Measurements from ENCODE around the gene MYL6.
A peak's percentile ranks its signal among the peaks of the same experiment; 100 is the strongest.
"Not testable (repeated sequence)": the region's sequence is repeated elsewhere in the genome, so short reads cannot be mapped to it uniquely, and the experiment has no call there.

The MYL6 gene

DNA sequence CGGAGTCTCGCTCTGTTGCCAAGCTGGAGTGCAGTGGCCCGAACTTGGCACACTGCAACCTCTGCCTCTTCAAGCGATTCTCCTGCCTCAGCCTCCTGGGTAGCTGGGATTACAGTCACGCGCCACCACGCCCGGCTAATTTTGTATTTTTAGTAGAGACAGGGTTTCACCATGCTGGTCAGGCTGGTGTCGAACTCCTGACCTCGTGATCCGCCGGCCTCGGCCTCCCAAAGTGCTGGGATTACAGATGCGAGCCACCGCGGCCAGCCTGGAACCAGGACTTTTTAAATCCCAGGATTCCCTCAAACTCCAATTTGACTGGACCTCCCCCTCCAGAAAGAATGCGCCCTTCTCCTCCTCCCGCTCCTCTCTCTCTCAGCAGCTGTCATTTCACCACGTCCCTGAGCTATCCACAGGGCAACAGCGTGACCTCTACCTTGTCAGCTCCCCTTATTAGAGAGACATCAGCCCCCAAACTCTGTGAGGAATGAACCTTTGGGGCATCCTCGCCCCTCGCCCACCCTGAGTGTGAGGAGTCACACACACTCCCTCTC is 28.1 kb upstream of the MYL6 start:
- DNase-seq = no peak

DNA sequence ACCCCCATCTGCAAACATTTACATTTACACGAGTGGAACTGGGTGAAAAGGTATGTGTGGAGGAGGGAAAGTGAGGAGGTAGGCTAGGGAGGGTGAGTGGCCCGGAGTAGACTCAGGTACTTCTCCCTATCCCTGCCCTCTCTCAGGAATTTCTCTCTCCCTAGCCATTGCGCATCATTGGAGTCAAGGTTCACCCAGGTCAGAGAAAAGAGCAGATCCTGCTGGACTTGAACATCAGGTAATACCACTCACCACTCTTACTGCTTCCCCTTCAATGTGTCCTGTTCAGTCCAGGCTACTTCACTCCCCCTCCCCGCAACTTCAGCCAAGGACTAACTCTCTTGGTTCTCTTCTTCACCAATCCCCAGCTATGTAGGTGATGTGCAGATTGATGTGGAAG is 27.3 kb upstream of the MYL6 start:
- no peak for DNase-seq

DNA sequence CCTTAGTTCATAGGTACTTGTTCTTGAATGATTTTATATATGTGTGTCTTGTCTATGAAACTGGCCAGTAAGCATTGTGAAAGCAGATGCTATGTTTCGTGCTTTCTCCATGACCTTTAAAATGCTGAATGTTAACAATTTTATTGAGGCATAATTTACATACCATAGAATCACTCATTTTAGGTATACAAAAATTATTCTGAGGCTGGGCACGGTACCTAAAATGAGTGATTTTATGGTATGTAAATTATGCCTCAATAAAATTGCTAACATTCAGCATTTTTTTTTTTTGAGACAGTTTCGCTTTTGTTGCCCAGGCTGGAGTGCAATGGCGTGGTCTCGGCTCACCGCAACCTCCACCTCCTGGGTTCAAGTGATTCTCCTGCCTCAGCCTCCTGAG is 23.3 kb upstream of the MYL6 start:
- no peak for DNase-seq

DNA sequence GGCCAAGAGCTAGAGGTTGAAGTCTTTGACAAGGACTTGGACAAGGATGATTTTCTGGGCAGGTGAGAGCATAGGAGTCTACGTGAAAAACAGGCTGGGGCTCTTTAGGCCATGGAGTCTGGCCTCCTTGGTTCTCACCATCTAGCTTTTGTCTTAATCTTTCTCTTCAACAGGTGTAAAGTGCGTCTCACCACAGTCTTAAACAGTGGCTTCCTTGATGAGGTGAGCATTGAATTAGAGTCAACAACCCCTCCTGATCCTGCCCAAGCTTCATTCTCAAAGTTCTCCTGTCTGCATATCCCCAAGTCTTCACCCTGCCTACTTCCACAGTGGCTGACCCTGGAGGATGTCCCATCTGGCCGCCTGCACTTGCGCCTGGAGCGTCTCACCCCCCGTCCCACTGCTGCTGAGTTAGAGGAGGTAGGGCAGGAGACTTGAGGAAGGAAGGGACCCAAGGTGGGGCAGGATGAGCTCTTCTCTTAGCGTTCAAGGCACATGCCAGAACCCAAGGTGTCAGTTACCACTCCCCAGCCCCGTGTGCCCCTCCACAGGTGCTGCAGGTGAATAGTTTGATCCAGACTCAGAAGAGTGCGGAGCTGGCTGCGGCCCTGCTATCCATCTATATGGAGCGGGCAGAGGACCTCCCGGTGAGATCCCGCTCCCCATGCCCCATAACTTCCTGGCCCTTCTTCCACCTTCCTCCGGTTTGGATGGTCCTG is 20.1 kb upstream of the MYL6 start:
- DNase-seq = no peak

DNA sequence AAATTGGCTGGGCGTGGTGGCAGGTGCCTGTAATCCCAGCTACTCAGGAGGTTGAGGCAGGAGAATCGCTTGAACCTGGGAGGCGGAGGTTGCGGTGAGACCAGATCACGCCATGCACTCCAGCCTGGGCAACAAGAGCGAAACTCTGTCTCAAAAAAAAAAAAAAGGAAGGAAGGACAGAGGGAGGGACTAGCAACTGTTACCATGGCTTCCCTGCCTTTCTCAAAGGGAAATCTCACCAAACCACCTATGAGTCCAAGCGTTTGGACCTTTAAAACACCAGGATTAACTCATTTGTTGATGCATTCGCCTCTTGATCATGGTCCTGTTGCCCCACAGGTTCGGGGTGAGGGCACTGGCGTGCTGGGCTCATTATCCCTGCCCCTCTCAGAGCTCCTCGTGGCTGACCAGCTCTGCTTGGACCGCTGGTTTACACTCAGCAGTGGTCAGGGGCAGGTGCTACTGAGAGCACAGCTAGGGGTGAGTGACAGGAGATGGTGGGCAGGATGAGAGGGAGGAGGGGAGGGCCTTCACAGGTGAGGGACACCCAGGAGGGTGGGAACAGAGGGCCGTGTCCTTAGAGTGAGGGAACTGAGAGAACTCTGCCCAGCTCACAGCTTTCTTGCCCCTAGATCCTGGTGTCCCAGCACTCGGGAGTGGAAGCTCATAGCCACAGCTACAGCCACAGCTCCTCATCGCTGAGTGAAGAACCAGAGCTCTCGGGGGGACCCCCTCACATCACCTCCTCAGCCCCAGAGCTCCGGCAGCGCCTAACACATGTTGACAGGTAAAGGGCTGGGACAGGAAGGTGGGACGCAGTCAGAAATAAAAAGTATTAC is 16.0 kb upstream of the MYL6 start:
- DNase-seq = no peak

DNA sequence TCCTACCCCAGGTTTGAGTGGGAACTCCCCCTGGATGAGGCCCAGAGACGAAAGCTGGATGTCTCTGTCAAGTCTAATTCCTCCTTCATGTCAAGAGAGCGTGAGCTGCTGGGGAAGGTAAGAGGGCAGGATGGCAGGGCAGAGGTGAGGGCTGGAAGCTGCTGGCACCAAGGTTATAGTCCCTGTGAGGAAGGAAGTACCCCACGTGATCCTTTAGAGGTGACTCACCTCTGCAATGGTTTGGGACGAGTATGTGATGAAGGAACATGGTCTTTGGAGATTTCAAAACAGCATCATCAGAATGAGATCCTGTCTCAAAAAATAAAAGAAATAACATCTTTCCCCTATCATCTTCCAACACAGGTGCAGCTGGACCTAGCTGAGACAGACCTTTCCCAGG is 14.9 kb upstream of the MYL6 start:
- DNase-seq = no peak

DNA sequence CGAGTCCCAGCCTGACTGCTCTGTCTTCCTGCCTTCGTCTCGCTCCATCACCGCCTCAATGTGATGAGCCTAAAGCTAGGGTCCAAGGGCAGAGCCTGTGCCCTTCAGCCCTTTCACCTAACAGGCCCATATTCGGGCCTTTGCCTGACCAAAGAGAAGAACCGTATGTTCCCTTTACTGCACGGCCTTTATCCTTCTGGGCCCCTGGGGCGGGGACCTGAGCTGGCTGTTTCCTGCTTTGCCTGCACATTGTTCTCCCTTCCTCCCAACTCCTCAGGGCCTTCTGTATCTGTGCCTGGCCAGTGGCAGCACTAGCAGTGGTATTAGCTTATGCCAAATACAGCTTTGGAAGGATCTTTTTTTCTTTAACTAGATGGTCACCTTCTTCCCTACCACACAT is 14.3 kb upstream of the MYL6 start:
- no peak for DNase-seq

DNA sequence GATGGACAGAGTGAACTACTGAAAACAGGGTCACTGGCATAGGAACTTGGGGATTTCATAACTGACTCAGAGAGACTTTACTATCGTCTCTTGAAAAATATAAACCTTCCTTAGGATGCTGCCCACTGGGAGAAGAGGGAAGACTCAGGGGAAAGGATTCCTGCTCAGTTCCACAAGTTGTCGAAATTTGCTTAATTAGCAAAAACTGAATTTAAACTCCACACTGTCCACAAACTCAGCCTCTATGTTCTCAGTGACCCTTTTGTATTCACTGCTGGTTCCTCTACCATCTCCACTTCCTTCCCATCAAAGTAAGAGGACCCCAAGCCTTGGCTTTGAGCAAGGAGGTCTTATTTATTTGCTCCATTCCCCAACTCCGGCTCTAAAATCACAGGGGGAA is 12.9 kb upstream of the MYL6 start:
- DNase-seq = no peak

DNA sequence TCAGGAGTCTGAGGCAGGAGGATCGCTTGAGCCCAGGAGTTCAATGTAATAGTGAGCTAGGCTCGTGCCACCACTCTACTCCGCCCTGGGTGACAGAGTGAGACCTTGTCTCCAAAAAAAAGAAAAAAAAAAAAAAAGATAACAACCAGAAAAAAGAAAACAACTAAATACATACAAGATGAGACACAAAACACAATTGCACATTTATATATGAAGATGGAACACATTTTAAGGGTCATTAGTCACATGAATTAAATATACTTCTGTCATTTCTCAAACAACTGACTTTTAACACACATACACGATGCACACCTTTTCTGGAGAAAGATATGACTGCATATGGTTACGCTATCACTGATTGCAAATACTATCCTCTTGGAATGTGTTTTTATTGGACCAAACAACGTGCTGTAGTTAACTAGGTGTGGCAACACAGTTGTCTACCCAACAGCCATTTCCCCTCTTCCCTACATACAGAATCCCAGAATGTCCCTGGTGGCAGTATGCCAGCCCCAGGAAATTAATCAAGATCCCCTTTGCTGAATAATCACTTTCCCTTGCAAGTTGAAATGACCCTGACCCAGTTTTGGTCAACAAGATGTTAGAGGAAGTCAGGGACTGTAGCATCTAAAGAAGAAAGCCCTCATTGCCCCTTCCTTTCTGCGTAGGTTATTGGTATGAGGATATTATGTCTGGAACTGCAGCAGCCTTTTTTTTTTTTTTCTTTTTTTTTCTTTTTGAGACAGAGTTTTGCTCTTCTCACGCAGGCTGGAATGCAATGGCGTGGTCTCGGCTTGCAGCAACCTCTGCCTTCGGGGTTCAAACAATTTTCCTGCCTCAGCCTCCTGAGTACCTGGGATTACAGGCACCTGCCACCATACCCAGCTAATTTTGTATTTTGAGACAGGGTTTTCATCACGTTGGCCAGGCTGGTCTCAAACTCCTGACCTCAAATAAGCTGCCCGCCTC is 11.4 kb upstream of the MYL6 start:
- DNase-seq = no peak

DNA sequence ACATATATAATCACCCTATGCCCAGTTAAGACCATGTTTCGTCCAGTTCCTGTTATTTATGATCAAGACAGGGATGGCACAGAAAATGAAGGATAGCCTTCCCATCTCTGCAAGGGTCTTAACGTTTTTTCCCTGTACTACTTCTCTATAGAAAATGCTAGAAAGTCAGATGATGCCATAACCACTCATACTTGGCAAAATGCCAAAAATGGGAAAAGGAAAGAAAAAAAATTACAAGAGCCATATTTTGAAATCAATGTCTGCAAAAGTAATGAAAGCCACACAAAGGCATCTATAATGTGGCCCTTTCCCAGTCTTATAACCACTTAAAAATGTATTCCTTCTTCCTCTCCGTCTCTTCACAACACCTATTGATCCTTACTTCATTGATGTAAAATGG is 7.6 kb upstream of the MYL6 start:
- no peak for DNase-seq

DNA sequence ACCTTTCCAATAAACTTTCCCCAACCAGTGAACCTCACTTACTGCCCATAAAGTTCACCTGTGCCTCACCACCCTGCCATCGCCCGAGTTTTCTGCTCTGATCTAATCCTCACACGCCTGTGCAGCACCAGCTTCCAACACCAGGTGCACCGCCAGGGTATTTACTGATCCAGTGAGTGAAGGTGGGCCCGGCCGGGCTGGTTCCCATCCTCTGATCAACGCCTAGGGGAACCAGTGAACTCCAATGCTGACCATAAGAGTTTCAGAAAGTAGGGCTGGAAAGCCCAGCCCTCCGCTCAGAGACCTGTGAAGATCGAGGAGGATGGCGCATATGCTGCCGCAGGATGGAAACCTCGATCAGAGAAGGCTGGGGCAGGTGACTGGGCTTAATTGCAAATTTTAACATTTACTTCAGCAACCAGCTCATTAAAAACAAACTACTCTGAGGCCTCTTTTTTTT is 6.5 kb upstream of the MYL6 start:
- DNase-seq = peak; percentile 67

DNA sequence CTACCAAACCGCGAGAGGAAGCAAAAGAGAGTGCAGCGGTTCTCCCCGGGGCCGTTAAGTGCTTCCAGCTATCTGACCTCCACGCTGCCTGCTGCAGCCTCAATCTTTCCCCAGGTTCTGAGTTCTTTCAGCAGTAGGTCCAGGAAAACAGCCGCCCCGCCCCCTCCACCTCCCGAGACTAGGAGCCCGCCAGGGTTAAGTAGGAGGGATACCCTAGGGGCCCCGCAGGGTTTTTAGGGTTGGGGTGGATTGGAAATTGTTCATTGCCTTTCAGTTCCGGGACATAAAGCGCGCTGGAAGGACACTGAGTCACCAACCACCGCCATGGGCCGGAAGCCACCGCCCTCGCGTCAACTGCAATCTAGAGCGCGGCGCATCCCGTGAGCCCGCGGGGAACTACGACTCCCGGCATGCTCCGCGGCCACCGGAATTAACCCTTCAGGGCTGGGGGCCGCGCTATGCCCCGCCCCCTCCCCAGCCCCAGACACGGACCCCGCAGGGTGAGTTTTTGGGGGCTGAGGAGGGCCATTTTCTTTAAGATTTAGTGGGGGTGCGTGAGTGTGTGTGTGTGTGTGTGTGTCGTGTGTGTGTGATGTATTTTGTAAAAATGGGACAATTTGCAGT is 5.9 kb upstream of the MYL6 start, which contains the start of gene MYL6B:
Gene MYL6B (plus strand): TSS at position 456 of the 624 bp plus-strand sequence. CDS start 1,332 bp downstream, outside the sequence.
- DNase-seq = peak; percentile 96

DNA sequence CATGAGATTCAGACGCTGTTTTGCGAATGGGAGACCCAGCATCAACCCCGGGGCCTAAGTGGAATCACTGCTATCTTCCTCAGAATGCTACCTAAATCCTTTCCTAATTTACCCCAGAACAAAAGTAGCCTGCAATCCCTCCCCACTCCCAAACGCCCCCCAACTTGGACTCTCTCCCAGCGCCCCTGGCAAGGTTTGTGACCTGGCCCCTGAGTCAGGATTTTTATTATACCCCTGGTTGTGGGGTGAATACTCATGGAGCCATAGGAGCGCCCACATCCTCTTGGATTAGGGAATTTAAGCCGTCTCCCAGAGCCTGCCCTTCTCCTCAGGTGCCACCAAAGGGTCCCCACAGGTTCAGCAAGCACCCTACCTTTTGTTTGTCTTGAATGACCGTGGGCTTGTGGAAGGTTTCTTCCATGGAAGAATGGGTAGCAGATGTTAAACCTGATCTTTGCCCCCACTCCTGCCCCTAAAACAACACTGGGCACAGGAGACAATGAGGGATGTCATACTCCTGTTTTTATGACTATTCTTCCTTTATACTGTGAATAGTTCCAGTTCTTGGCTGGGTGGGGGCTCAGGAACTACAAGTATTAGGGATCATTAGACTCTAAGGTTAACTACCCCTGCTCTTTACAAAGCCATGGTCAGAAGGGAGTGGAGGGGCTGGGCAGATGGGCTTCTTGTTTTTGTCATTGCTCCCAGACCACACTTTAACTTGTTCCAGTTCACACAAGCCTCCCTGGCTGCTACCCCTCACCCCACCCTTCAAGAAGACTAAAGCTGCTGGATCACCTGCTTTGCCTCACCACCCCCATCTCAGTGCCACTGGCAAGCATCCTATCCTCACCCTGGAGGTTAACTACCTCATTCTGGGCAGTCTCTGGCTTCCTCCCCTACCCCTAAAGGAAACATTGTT is 5.1 kb upstream of the MYL6 start:
- no peak for DNase-seq

DNA sequence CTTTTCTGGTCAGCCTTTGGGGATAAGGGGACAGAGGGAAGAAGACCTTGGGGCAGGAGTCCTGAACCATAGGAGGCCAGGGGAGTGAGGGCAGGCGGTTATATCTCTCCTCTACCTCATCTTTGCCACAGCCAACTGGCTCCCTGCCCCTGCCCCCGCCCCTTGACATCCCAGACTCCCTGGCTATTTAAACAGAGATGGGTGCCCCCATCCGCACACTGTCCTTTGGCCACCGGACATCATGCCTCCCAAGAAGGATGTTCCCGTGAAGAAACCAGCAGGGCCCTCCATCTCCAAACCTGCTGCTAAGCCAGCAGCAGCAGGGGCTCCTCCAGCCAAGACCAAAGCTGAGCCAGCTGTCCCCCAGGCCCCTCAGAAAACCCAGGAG is 4.5 kb upstream of the MYL6 start:
- no peak for DNase-seq

DNA sequence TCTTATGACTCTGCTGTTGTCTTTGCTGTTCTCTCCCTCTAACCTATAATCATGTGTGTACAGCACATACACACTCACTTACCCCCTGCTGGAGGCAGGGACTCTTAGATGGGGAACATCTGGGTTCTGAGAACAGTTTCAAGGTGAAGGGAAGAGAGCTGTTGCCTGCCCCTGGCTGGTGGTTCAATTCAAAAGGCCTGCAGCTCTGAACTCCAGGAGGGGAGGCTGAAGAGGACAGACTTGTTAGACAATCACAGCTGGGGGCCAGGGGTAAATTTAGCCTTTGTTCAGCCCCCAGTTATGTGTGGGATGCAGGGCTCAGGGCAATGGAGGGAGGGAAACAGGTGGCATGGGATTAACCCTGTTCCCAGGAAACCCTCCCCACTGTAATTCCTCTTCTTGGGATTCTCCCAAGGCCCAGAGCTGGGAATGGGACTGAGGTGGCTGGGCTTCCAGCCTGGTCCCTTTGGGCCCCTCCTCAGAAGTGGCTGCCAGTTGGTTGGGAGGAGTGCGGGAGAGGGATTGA is 3.9 kb upstream of the MYL6 start:
- DNase-seq = no peak

DNA sequence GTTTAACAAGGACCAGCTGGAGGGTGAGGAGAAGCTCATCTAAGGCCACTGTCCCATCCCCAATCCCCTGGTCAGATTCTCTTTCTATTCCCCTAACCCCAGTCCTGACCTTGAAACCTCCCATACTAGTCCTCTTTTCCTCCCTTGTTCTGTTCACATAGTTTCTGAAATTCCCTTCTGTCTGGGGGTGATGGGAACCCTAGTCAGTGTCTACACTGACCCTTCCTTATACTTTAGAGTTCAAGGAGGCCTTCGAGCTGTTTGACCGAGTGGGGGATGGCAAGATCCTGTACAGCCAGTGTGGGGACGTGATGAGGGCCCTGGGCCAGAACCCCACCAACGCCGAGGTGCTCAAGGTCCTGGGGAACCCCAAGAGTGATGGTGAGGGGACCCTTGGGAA is 3.3 kb upstream of the MYL6 start:
- DNase-seq = no peak

DNA sequence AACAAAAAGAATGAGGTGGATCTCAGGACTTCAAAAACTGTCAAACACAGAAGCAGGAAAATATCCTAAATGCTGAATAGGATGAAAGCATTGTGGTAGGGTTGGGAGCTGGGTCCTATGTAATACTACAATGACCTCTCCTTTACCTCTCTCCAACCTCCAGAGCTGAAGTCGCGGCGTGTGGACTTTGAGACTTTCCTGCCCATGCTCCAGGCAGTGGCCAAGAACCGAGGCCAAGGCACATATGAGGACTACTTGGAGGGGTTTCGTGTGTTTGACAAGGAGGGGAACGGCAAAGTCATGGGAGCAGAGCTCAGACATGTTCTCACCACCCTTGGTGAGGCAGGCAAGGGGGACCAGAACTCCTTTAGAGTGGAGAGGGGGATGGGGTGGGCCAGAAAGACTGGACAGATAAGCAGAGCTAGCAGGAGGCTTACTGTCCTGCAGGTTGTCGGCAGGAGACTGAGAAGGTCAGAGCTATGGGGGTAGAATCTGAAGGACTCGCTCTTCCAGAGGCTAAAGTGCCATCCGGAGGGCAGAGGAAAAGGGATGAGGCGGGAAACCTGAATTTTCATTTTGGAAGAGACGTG is 2.8 kb upstream of the MYL6 start:
- DNase-seq = no peak

DNA sequence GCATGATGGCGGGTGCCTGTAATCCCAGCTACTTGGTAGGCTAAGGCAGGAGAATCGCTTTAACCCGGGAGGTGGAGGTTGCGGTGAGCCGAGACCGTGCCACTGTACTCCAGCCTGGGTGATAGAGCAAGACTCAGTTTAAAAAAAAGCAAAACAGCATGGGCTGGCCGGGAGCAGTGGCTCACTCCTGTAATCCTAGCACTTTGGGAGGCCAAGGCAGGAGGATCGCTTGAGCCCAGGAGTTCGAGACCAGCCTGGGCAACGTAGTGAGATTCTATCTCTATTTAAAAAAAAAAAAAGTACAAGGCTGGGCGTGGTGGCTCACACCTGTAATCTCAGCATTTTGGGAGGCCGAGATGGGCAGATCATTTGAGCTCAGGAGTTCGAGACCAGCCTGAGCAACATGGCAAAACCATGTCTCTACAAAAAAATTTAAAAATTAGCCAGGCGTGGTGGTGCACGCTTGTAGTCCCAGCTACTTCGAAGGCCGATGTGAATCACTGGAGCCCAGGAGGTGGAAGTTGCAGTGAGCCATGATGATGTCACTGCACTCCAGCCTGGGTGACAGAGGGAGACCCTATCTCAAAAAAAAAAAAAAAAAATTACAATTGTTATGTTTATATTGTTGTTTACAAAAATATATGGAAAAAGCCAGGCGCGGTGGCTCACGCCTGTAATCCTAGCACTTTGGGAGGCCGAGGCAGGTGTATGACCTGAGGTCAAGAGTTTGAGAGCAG is 1.5 kb upstream of the MYL6 start:
- DNase-seq = not testable (repeated sequence)

DNA sequence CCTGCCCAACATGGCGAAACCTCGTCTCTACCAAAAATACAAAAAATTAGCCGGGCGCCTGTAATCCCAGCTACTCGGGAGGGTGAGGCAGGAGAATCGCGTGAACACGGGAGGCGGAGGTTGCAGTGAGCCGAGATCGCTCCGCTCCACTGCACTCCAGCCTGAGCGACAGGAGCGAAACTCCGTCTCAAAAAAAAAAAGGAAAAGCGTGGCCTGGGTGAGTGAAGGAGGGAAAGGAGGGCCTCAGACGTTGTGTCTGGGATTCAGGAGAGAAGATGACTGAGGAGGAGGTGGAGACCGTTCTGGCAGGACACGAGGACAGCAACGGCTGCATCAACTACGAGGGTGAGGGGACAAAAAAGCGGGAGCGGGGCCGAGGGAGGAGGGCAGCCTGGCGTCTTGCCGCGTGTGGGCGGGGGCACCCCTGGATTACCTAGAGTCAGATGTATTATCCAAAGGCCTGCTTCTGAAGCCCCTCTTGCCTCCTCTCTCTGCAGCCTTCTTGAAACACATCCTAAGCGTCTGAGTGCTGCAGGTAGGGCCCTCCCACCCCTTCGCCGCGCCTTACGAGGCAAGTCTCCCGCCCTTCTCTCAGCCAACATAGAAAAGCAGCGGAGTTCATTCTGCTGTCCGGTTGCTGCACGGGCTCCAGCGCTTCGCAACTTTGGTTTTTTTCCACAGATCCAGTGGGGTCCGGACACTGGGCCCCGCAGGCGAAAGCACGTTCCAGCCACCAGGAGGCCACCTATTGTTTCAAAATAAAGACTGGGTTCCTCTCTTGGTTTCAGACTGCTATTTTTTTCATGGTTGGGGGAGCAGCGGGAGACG is 744 bp upstream of the MYL6 start:
- peak; percentile 54 for DNase-seq

Data from stimulated activated naive CD4-positive, alpha-beta T cell treated with Interleukin-2 at 50 U/mL for 16 hours (primary cell).